Loucy (cell line): ENCODE data around the gene SLC25A26.

Source experiments
- H2AFZ ChIP-seq: fragments of 200-600 bp; sonication (generic); 2 replicates; pipeline ENCODE4 v1.6.0; 2016; ENCODE audit warnings: antibody characterized with exemption, mild to moderate bottlenecking, low read length, moderate library complexity
- H3F3A ChIP-seq: fragments of 200-600 bp; 2 replicates; pipeline ENCODE4 v1.6.0; 2016; ENCODE audit warnings: antibody characterized with exemption, low read depth, mild to moderate bottlenecking
- H3K27me3 ChIP-seq: fragments of 200-600 bp; sonication (generic); 2 replicates; pipeline ENCODE4 v1.6.1; 2014; ENCODE audit warnings: low read length, mild to moderate bottlenecking; ENCODE audit not compliant: insufficient read depth, poor library complexity, severe bottlenecking
- H3K36me3 ChIP-seq: fragments of 200-600 bp; sonication (generic); 2 replicates; pipeline ENCODE4 v1.6.1; 2016; ENCODE audit warnings: low read length; ENCODE audit not compliant: insufficient read depth
- H3K4me1 ChIP-seq: fragments of 200-600 bp; sonication (generic); 2 replicates; pipeline ENCODE4 v1.5.1; 2014; ENCODE audit warnings: low read length, mild to moderate bottlenecking; ENCODE audit not compliant: insufficient read depth, poor library complexity, severe bottlenecking
- H3K4me2 ChIP-seq: fragments of 200-600 bp; sonication (generic); 2 replicates; pipeline ENCODE4 v1.6.0; 2014; ENCODE audit warnings: antibody characterized with exemption, low read length, low read depth, mild to moderate bottlenecking; ENCODE audit not compliant: poor library complexity, severe bottlenecking
- H3K4me3 ChIP-seq: fragments of 200-600 bp; sonication (generic); 2 replicates; pipeline ENCODE4 v1.5.1; 2014; ENCODE audit warnings: low read length, mild to moderate bottlenecking, mixed read lengths; ENCODE audit not compliant: poor library complexity, severe bottlenecking
- H3K79me2 ChIP-seq: fragments of 200-600 bp; sonication (generic); 2 replicates; pipeline ENCODE4 v1.6.1; 2014; ENCODE audit warnings: low read length; ENCODE audit not compliant: insufficient read depth
- H3K9ac ChIP-seq: fragments of 200-600 bp; sonication (generic); 2 replicates; pipeline ENCODE4 v1.6.0; 2014; ENCODE audit warnings: mild to moderate bottlenecking, low read depth, low read length, moderate library complexity; ENCODE audit not compliant: poor library complexity, severe bottlenecking
- H3K9me2 ChIP-seq: fragments of 200-600 bp; sonication (generic); replicated peaks from 2 replicates; pipeline ENCODE4 v1.6.1; 2016; ENCODE audit warnings: low read depth, low read length, mixed read lengths
- H3K9me3 ChIP-seq: fragments of 200-600 bp; sonication (generic); 2 replicates; pipeline ENCODE4 v1.6.1; 2014; ENCODE audit warnings: mild to moderate bottlenecking, antibody characterized with exemption, low read length, low read depth; ENCODE audit not compliant: insufficient read depth
- H4K20me1 ChIP-seq: fragments of 200-600 bp; sonication (generic); 2 replicates; pipeline ENCODE4 v1.6.0; 2014; ENCODE audit warnings: antibody characterized with exemption, low read length, mild to moderate bottlenecking; ENCODE audit not compliant: insufficient read depth, poor library complexity, severe bottlenecking
- CTCF ChIP-seq: fragments of 200-600 bp; sonication (generic); conservative IDR thresholded peaks from 2 replicates; pipeline ENCODE4 v1.5.1; 2014; ENCODE audit warnings: mild to moderate bottlenecking, antibody characterized with exemption, low read length
- EZH2phosphoT487 ChIP-seq: fragments of 200-600 bp; IDR thresholded peaks from 2 replicates; pipeline ENCODE4 v1.6.1; 2018; ENCODE audit warnings: antibody characterized with exemption, mild to moderate bottlenecking, moderate library complexity, borderline replicate concordance

The SLC25A26 gene

DNA sequence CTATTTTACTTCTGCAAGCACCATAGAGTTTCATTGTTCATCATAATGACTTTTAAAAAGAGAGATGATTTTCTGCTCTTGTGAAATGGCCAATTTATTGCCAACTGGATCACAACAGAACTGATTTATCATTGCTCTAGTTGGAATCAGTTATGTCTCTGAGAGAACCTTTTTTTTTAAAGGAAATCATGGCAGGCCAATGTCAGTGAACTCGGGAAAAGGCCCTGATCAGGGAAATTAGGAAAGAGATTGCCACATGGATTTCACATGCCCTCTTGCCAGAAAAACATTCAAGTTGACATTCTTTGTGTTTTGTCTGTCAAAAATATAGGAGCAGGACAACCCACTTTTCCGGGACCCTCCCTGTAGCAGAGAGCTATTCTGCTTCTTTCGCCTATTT lies 12.6 kb upstream of the SLC25A26 start:
- no peak for TF ChIP-seq EZH2phosphoT487
- TF ChIP-seq CTCF: no peak
- Histone ChIP-seq H3K79me2 (no peaks in the 10 kb centered on the region), H3K4me2 (no peak overlapping the region), H2AFZ (no peak overlapping the region), H3K9ac (no peak overlapping the region), H3K9me3 (no peaks in the 10 kb centered on the region), H4K20me1 (no peaks in the 10 kb centered on the region), H3K9me2 (no peaks in the 10 kb centered on the region), H3K4me3 (no peak overlapping the region), H3K27me3 (no peaks in the 10 kb centered on the region), H3K36me3 (no peaks in the 10 kb centered on the region), H3F3A (no peaks in the 10 kb centered on the region), H3K4me1 (no peaks in the 10 kb centered on the region)

DNA sequence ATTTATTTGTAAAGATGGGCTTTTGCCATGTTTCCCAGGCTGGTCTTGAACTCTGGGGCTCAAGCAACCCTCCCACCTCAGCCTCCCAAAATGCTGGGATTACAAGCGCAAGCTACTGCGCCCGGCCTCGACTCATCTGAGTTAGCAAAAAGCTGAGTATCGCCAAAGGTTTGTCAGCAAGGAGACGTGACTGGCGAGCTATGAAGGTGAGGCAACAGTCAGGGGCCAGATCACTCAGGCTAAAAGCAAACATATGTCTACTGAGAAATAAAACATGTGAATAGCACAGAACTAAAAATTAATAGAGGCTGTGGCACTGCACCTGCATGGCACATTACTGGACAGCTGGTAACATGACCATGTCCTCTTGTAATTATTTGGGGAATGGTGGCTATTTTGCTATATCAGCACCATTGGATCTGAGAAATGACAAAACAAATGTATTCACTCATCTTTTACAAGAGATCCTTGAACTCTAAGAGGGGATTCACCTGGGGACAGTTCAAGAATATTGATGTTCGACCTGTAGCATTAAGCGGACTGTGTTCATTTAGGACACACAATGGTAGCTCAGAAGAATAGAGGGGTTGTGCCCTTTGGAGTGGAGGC lies 10.0 kb upstream of the SLC25A26 start:
- no peaks in the 10 kb centered on the region for H3K36me3 ChIP-seq
- no peak for TF ChIP-seq EZH2phosphoT487
- no peak for TF ChIP-seq CTCF
- H3F3A ChIP-seq: no peaks in the 10 kb centered on the region
- no peak overlapping the region for H3K4me2 ChIP-seq
- H3K9me2 ChIP-seq: no peaks in the 10 kb centered on the region
- no peak overlapping the region for H3K9ac ChIP-seq
- H3K27me3 ChIP-seq: no peaks in the 10 kb centered on the region
- H2AFZ ChIP-seq: no peak overlapping the region
- H3K4me3 ChIP-seq: no peak overlapping the region
- no peaks in the 10 kb centered on the region for H3K79me2 ChIP-seq
- H3K9me3 ChIP-seq: no peaks in the 10 kb centered on the region
- H4K20me1 ChIP-seq: no peaks in the 10 kb centered on the region
- no peaks in the 10 kb centered on the region for H3K4me1 ChIP-seq

DNA sequence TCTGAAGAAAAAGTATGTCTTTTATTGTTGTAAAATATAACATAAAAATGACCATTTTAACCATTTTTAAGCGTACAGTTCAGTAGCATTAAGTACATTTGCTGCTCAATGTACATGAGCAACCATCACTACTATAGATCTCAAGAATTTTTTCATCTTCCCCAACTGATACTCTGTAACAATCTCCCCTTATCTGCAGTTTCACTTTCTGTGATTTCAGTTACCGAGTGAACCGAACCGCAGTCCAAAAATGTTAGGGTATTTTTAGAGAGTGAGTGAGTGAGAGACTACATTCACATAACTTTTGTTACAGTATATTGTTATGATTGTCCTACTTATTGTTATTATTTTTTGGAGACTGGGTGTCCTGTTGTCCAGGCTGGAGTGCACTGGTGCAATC lies 9.0 kb upstream of the SLC25A26 start:
- no peaks in the 10 kb centered on the region for H3K9me3 ChIP-seq
- H4K20me1 ChIP-seq: no peaks in the 10 kb centered on the region
- no peak overlapping the region for H3K9ac ChIP-seq
- H3K4me1 ChIP-seq: no peaks in the 10 kb centered on the region
- TF ChIP-seq CTCF (no peak), EZH2phosphoT487 (no peak)
- H3K4me3 ChIP-seq: no peak overlapping the region
- H3K9me2 ChIP-seq: no peaks in the 10 kb centered on the region
- H3K27me3 ChIP-seq: no peaks in the 10 kb centered on the region
- H3K79me2 ChIP-seq: no peaks in the 10 kb centered on the region
- no peak overlapping the region for H2AFZ ChIP-seq
- H3K4me2 ChIP-seq: no peak overlapping the region
- H3K36me3 ChIP-seq: no peaks in the 10 kb centered on the region
- no peaks in the 10 kb centered on the region for H3F3A ChIP-seq
